ENCODE results near the gene SV2B.

- TF ChIP-seq CTCF (IDR thresholded peaks at IDR 0.05): no peak
- no peak for TF ChIP-seq ZFX (IDR thresholded peaks at IDR 0.05; ENCODE audit: borderline replicate concordance)
Measured at GRCh38 chr15:91304210-91304609, 204.2 kb downstream of the SV2B start.

Measured in 22Rv1 (cell line).